Measurements from ENCODE around the gene FNDC3B. TPM values are rescaled to one million over a fixed set of nuclear protein-coding genes. Genes with fewer than 3 reads are reported as not detected.

Gene FNDC3B
- total and polyA plus RNA-seq, 2 of the 8 experiments (the other 6 are each of a cell fraction or from before 2014, with no cell fraction given): 14.1 to 44.4 TPM

DNA sequence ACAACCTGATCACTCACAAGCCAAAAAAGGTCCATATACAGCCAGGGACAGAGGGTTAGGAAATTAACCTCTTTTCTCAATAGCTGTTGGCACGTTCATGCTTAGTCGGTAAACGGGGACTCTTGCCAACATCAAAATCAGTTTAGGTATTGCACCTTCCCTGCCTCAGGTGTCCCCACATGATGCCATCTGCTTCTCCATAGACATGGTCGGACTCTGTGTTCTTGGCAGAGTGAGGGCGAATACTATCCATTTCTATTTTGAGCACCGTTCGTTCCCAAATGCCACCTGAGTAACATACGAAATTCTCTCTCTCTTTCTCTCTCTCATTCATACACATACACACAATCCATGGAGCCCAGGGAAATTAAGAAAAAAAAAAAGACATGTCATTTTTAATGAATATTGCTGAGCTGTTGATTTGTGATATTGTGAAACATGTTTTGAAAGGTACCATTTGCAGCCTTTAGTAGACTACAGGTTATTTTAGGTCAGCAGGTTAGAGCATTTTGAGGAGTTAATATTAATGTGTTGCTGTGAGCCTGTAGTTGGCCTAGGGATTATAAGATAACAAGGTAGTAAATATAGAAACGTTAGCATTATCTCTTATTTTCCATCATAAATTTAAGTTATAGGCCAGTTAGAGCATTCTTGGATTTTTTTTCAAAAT, 330.3 kb downstream of the FNDC3B start (continued):
- TF ChIP-seq, protein P1, sequence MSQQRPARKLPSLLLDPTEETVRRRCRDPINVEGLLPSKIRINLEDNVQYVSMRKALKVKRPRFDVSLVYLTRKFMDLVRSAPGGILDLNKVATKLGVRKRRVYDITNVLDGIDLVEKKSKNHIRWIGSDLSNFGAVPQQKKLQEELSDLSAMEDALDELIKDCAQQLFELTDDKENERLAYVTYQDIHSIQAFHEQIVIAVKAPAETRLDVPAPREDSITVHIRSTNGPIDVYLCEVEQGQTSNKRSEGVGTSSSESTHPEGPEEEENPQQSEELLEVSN (IDR thresholded peaks at IDR 0.05): no peak
- no peak for TF ChIP-seq POU5F1 (IDR thresholded peaks at IDR 0.05; ENCODE audit: low read depth, low read length)
- no peak for TF ChIP-seq CREB1 (IDR thresholded peaks at IDR 0.05)
- no peak for TF ChIP-seq RNF2 (IDR thresholded peaks at IDR 0.05; ENCODE audit: borderline replicate concordance, low read depth, low read length, missing control alignments, poor library complexity, severe bottlenecking)
